Measurements from ENCODE around the gene HOXD11.

Gene HOXD11

DNA sequence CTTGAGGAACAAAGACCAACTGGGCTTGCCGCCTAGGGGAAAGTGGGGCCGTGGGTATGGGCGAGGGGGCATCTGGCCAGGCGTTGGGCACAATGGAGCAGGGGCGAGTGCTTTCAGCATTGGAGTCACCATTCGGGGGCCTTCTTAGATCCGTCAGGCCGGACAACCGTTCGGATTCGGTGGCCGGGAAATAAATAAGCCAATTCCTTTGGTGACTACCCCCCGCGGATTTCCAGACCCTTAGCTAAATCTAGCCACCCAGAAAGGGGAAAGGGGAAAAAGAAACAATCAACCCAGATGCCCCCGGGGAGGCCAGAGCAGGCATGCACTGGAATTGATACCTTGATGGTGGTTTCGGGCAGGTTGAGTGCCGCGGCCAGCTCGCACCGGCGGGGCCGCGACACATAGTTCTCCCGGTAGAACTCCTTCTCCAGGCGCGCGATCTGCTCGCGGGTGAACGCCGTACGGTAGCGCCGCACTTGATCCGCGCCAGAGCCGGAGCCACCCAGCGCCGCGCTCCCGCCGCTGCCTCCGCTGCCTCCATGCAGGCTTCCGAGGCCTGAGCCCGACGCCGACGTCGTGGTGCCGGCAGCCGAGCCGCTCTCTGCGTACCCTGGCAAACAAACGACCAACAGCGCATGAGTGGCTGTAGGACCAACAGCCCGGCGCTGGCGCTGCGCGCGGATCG lies 25.1 kb upstream of the HOXD11 start:
- no peak for DNase-seq

GRCh38 chr2:176082525-176082823 lies 24.6 kb upstream of the HOXD11 start:
- DNase-seq = no peak

- DNase-seq = no peak
Measured at GRCh38 chr2:176082824-176083751, 24.0 kb upstream of the HOXD11 start.

DNA sequence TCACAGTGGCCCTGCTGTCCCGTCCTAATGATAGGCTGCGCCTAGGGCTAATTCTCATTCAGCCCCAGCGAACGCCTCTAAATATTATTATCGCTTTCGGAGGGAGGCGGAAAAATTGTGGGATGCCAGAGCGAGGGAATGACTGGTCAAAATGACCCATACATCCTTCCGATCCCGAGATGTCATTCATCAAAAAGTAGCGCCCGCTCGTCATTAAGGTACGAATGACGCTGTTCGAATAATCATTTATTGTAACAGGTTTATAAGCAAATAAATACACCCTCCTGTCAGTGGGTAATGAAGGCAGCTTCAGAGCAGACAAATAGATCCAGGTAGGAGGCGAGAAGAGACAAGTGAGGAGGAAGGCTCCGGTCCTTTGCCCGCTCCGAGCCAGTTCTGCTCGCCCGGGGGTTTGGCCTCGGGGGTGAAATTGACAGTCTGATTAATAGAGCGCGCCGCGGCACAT lies 23.3 kb upstream of the HOXD11 start, which contains the start of gene EVX2:
TSS of gene EVX2 (minus strand) at position 167 of the 466 bp plus-strand sequence. CDS start 186 bp downstream, outside the sequence.
- no peak for DNase-seq

GRCh38 chr2:176084611-176085119 lies 22.4 kb upstream of the HOXD11 start:
- DNase-seq = no peak

GRCh38 chr2:176085120-176085788 lies 21.8 kb upstream of the HOXD11 start:
- DNase-seq = no peak

DNA sequence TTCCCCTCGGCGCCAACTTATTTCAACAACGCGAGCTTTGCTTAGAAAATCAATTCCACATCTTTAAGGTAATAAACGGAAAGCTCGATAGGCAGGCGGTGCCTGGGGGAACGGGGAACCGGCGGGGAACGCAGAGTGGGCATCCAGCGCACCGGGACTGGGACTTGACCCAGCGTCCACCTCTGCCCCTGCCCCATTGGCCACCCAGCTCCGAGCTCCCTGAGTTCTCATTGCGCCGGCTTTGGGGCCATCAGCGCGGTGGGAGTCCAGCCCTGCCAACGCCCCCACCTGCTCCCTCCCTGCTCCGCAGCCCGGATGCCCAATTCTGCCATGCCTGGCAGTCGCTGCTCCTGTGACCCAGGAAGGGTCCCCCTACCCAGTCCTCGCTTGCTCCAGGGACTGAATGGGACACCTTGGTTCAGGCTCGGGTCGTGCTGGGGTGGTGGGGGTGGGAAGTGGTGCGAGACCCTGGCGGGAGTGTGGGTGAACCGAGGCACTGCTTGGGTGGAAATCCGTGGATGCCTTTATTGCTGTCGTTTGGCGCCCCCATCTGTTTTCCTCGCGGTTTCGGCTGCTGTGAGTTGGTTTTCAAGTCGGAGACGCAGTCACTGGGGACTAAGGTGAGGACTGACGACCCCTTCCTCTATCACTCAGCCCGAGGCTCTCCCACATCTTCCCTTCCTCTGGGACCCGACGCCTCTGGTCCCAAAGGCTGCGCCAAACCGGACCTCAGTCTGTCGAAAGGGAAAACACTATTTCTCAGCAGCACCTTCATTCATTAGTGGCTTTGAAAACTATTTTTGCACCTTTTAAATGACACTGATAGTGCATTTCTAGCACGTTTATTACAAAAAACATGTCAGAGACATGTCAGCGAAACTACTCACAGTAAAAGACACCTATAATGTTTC lies 21.0 kb upstream of the HOXD11 start:
- no peak for DNase-seq

DNA sequence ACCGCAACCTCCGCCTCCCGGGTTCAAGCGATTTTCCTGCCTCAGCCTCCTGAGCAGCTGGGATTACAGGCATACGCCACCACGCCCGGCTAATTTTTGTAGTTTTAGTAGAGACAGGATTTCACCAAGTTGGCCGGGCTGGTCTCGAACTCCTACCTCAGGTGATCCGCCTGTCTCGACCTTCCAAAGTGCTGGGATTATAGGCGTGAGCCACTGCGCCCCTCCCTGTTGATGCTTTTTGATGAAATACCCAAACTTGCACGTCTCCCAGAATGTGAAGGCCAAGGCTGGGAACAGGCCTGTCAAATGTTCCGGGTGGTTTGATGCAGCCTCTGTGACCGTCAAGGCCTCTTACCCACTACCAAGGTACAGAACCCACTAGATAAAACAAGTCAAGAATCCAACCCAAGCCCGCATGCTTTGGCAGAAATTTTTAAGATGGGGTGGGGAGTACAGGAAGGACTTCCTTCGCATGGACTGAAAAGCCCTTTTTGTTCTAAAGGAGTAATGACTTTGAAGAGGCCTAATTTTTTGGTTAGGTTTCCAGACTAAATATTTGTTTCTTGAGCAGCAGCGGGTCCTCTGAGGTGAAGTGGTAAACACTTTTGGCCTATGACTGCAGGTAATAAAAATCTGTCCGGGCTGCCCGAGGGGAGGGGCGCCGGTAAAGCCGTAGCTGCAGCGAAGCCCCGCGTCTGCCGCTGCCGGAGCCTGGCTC lies 19.6 kb upstream of the HOXD11 start:
- DNase-seq = no peak

DNA sequence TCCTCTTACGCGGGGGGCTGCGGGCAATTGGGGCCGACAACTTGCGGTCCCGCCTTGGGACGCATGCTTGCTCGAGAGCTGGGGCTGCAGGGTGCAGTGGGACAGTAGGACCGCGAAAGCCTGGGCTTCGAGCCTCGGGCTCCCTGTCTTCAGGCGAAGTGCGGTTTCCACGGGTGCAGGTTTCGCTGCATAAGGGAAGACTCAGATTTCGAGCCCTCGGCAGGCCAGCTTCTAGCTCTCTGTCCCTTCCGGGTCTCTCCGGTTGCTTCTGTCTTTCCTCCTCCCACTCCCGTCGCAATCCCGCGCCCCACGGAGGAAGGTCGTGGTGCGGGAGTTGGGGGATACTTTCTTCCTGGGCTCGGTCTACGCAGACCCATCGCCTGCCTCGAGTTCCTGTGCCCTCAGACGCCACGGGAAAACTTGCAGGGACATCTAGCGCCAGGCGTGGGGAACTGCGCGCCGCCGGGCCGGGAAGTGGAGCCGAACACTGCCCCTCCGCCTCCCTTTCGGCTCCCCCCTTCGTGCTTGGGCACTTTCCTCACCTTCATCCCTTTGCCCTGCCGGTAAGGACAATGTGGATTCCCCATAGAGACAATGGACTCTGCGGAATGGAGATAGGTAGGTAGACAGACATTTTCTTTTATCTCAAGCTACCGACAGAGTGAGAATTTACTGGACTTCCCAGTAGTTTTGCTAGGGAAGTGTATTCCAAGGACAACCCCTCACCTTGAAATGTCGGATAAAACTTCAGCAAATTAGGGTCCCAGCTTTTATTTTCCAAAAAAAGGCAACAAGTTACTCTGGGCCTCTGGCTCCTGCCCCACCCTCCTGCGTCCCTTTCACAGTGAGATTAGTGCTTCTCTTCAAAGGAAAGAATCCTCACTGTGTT lies 18.8 kb upstream of the HOXD11 start:
- peak; percentile 37 for DNase-seq

- DNase-seq = no peak
Measured at GRCh38 chr2:176088937-176089842, 17.9 kb upstream of the HOXD11 start.

DNA sequence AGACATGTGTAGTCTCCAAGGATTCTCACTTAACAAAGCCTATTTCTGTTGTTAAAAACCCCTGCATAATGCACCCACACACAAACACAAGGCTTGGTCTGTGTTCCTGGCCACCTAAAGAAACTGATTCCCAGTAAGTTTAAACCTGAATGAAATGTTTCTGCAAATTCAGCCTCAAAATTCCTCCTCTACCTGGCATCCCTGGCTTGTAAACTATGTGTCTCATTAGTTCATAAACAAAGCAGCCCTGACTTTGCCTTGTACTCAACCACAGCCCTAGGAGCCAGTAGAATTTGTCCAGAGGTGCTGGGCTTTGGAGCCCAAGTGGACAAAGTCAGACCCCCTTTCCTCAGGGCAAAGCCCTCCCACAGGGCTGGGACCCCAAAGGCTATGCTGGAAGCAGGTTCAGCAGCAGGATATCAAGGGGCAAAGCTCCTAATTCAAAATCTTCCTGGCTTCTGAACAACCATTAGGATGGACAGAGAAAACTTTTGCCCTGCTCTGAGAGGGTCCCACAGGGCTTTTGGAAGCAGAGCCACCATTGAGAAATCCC lies 17.2 kb upstream of the HOXD11 start:
- no peak for DNase-seq

- no peak for DNase-seq
Measured at GRCh38 chr2:176090862-176091261, 16.2 kb upstream of the HOXD11 start.

DNA sequence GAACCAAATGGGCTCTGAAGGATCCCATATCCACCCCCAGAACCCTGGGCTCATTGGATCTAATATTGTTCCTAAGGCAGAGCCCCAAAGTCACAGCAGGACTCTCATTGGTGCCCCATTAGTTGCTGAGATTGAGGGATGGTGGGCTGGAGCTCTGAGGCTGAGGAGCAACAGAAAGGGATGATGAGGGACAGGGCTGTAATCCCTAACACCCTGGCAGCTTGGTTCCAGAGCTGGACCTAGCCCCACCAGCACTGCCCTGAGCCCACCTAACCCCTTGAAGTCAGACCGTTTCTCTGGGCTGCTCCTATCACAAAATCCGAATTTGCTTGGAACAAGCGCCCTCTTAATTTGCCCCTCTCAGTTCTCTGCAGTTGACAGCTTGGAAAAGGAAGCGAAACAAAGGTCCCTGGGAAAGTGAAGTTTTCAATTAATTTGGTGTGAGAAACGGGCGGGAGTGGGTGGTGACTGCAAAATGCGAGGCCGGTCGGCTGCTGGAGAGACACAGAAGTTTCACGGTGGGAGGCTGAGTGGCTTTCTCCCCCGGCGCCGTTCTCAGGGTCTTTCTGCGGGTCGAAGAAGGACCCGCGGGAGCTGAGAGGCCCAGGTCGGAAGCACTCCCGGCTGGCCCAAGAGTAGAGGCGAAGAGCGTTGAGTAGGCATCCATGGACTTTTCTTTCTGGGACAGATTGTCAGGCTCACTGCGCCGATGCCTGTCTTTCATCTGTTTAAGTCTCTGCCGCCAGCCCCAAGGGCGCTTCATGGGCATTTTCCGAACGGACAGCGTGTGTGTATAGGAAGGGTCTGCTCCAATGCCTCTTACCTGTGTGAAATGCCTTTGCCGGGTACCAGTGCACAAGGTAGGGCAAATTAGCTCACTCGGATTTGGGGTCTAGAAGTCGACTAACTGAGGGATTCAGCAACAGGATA lies 15.5 kb upstream of the HOXD11 start:
- no peak for DNase-seq

DNA sequence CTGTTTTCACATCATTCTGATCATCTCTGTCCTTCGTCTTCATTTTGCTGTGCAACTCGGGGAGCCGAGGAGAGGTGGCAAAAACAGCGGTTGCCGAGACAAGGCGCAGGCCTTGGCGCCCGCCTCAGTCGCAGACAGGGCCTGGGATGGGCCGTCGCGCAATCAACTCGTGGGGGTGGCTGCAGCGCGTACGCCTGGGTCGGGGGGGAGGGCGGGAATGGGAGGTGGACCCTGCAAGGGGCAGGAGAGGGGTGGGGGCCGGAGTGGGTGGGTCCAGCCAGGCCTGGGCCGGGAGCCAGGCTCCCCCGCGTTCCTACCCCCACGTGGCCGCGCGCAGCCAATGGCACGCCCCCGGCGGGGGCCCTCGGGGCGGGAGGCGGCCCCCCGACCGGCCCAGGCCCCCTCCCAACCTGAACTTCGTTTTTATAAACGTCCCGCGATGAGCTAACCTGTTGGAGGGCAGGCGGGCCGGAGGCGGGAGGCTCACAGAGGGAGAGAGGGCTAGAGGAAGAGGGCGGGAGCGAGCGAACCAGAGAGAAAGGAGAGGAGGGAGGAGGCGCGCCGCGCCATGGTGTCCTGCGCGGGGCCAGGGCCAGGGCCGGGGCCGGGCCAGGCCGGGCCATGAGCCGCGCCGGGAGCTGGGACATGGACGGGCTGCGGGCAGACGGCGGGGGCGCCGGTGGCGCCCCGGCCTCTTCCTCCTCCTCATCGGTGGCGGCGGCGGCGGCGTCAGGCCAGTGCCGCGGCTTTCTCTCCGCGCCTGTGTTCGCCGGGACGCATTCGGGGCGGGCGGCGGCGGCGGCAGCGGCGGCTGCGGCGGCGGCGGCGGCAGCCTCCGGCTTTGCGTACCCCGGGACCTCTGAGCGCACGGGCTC lies 14.6 kb upstream of the HOXD11 start, which contains the start of gene HOXD13:
TSS of gene HOXD13 (plus strand) at position 452 of the 875 bp plus-strand sequence. CDS start at position 622, 170 bp downstream.
- DNase-seq = no peak

- no peak for DNase-seq
Measured at GRCh38 chr2:176093145-176093897, 13.8 kb upstream of the HOXD11 start.

GRCh38 chr2:176093898-176094249 lies 13.2 kb upstream of the HOXD11 start:
- DNase-seq = no peak
